Spleen (tissue), 7 donors: Measurements from ENCODE around the gene NFKBIE.

Experiments
- POLR2A ChIP-seq, 3 donors: fragments of 450-650 bp; IDR thresholded peaks; one replicate each; pipeline ENCODE4 v1.5.1; 2017; ENCODE audit warnings: antibody characterized with exemption in 3 of 3, mild to moderate bottlenecking in 1 of 3
- TF ChIP-seq, protein P1 (sequence below), 11 experiments: fragments of 200-600 bp in 7 of 11; fragments of 450-650 bp in 4 of 11; sonication (generic) in 4 of 11; IDR thresholded peaks in 8 of 11; conservative IDR thresholded peaks in 3 of 11; 1 replicate in 7 of 11; 2 replicates in 4 of 11; pipeline versions ENCODE4 v1.4.0 to v1.8.0; 2016 to 2021; ENCODE audit warnings: antibody characterized with exemption in 11 of 11, inconsistent platforms in 4 of 11, mild to moderate bottlenecking in 1 of 11
- donor health status: DM: no; HTN: no; CAD: no; lungs with moderate emphysema.
- donor health status: DM: no; HTN: no; CAD: no.
- donor health status: DM: no; HTN: no; CAD: no.

DNA sequence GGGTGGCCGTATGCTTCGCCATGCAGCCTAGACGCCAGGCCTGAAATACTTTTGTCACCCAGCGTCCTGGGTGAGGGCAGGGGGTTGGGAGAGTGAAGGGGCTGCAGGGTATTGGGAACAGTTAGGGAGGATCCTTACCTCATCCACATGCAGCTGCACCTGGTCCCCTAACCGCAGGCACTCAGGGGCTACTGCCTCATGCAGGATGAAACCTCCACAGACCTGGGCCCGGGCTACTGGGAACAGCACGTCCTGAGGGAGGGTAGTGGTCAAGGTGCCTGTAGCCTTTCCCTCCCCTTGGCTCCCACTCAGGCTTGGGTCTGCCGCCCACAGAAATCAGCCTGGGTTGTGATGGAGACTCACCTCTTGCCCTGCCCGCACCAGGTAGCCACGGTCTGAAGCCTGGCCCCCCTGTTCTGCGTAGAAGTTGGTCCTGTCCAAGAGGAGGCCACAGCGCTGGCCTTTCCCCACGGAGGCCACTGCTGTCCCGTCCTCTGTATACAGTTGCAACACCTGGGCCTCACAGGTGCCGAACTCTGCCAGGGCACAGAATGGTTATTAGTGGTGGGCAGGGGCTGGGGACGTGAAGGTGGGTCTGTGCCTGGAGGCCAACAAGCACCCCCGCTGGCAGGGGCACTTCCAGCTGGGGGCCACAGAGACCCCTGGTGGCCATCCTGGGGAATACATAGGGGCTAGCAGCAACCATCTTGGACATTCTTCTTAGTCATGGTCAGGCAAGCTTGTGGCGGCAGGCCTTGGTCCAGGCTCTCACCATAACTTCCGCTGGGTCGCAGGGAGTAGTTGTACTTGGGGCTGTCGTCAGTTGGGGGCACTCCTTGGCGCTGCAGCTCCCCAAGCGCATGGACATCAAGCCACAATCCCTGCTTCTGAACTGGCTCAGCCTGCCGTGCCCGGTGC lies 39.2 kb upstream of the NFKBIE start:
- TF ChIP-seq, protein P1, sequence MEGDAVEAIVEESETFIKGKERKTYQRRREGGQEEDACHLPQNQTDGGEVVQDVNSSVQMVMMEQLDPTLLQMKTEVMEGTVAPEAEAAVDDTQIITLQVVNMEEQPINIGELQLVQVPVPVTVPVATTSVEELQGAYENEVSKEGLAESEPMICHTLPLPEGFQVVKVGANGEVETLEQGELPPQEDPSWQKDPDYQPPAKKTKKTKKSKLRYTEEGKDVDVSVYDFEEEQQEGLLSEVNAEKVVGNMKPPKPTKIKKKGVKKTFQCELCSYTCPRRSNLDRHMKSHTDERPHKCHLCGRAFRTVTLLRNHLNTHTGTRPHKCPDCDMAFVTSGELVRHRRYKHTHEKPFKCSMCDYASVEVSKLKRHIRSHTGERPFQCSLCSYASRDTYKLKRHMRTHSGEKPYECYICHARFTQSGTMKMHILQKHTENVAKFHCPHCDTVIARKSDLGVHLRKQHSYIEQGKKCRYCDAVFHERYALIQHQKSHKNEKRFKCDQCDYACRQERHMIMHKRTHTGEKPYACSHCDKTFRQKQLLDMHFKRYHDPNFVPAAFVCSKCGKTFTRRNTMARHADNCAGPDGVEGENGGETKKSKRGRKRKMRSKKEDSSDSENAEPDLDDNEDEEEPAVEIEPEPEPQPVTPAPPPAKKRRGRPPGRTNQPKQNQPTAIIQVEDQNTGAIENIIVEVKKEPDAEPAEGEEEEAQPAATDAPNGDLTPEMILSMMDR (IDR thresholded peaks at IDR 0.05 in 8 of 11, conservative IDR thresholded peaks at IDR 0.05 in 3 of 11), result peak; percentile 58 to 92 (median 80)
- no peak for TF ChIP-seq POLR2A (IDR thresholded peaks at IDR 0.05)
